H9 (cell line): ENCODE data around the gene SULF2. TPM values are rescaled to one million over a fixed set of nuclear protein-coding genes. Genes with fewer than 3 reads are reported as not detected.

Source experiments
- DNase-seq: peaks from one replicate; pipeline ENCODE4 v3.0.0-alpha.2; 2017
- H2AFZ ChIP-seq: one replicate; pipeline ENCODE4 v1.6.1; 2013; ENCODE audit warnings: mild to moderate bottlenecking, low read length, control low read depth, moderate library complexity
- H2AK5ac ChIP-seq: 2 replicates; pipeline ENCODE4 v1.6.1; 2013; ENCODE audit warnings: low read length, control low read depth, mixed read lengths; ENCODE audit not compliant: insufficient read length
- H2BK120ac ChIP-seq: one replicate; pipeline ENCODE4 v1.6.1; 2013; ENCODE audit warnings: low read depth, mild to moderate bottlenecking, low read length, control low read depth, inconsistent platforms; ENCODE audit not compliant: poor library complexity, severe bottlenecking
- H2BK12ac ChIP-seq: 2 replicates; pipeline ENCODE4 v1.6.1; 2013; ENCODE audit warnings: low read length, control low read depth, mixed read lengths, low read depth; ENCODE audit not compliant: insufficient read length
- H2BK15ac ChIP-seq: 2 replicates; pipeline ENCODE4 v1.6.1; 2013; ENCODE audit warnings: low read depth, low read length, control low read depth
- H2BK20ac ChIP-seq: one replicate; pipeline ENCODE4 v1.6.1; 2013; ENCODE audit warnings: low read depth, mild to moderate bottlenecking, low read length, control low read depth, inconsistent platforms; ENCODE audit not compliant: poor library complexity, severe bottlenecking
- H2BK5ac ChIP-seq: 2 replicates; pipeline ENCODE4 v1.6.1; 2013; ENCODE audit warnings: low read length, control low read depth, mixed read lengths; ENCODE audit not compliant: insufficient read length
- H3K14ac ChIP-seq: 2 replicates; pipeline ENCODE4 v1.6.1; 2013; ENCODE audit warnings: low read length, control low read depth; ENCODE audit not compliant: insufficient read depth
- H3K18ac ChIP-seq: 2 replicates; pipeline ENCODE4 v1.6.1; 2013; ENCODE audit warnings: low read depth, mild to moderate bottlenecking, mixed read lengths, low read length, control low read depth; ENCODE audit not compliant: insufficient read length
- H3K23ac ChIP-seq: 2 replicates; pipeline ENCODE4 v1.6.1; 2013; ENCODE audit warnings: low read length, control low read depth, mixed read lengths, low read depth; ENCODE audit not compliant: insufficient read length
- H3K23me2 ChIP-seq: 2 replicates; pipeline ENCODE4 v1.6.1; 2013; ENCODE audit warnings: low read depth, mild to moderate bottlenecking, mixed read lengths, low read length, control low read depth; ENCODE audit not compliant: insufficient read length, poor library complexity, severe bottlenecking
- H3K27ac ChIP-seq: 2 replicates; pipeline ENCODE4 v1.5.1; 2013; ENCODE audit warnings: low read length, control low read depth, mixed read lengths, low read depth; ENCODE audit not compliant: insufficient read length
- H3K27me3 ChIP-seq: 2 replicates; pipeline ENCODE4 v1.6.1; 2013; ENCODE audit warnings: low read length, control low read depth, inconsistent platforms; ENCODE audit not compliant: insufficient read depth
- H3K4ac ChIP-seq: 2 replicates; pipeline ENCODE4 v1.6.1; 2013; ENCODE audit warnings: low read depth, mild to moderate bottlenecking, control low read depth, inconsistent platforms, low read length, moderate library complexity
- H3K4me1 ChIP-seq: 2 replicates; pipeline ENCODE4 v1.6.1; 2013; ENCODE audit warnings: low read length, control low read depth, inconsistent platforms; ENCODE audit not compliant: insufficient read depth
- H3K4me2 ChIP-seq: 2 replicates; pipeline ENCODE4 v1.6.1; 2013; ENCODE audit warnings: low read length, control low read depth, mixed read lengths; ENCODE audit not compliant: insufficient read length, insufficient read depth
- H3K56ac ChIP-seq: 2 replicates; pipeline ENCODE4 v1.6.1; 2013; ENCODE audit warnings: low read depth, mild to moderate bottlenecking, mixed read lengths, low read length, control low read depth; ENCODE audit not compliant: insufficient read length
- H3K79me1 ChIP-seq: 2 replicates; pipeline ENCODE4 v1.6.1; 2013; ENCODE audit warnings: low read depth, mild to moderate bottlenecking, moderate library complexity, low read length, control low read depth, inconsistent platforms; ENCODE audit not compliant: insufficient read depth, poor library complexity, severe bottlenecking
- H3K79me2 ChIP-seq: 2 replicates; pipeline ENCODE4 v1.6.1; 2013; ENCODE audit warnings: low read length, control low read depth, inconsistent platforms; ENCODE audit not compliant: insufficient read depth
- H3K9ac ChIP-seq: 2 replicates; pipeline ENCODE4 v1.6.1; 2013; ENCODE audit warnings: low read length, control low read depth, mixed read lengths; ENCODE audit not compliant: insufficient read length; ENCODE audit errors: extremely low read depth
- H3K9me3 ChIP-seq: one replicate; pipeline ENCODE4 v1.6.1; 2013; ENCODE audit warnings: low read depth, low read length, inconsistent platforms; ENCODE audit not compliant: control insufficient read depth
- H3T11ph ChIP-seq: one replicate; pipeline ENCODE4 v1.6.1; 2013; ENCODE audit warnings: mild to moderate bottlenecking, low read length, control low read depth, inconsistent platforms
- H4K20me1 ChIP-seq: one replicate; pipeline ENCODE4 v1.6.1; 2013; ENCODE audit not compliant: control insufficient read depth, insufficient read length, insufficient read depth
- H4K5ac ChIP-seq: 2 replicates; pipeline ENCODE4 v1.6.1; 2013; ENCODE audit warnings: low read depth, mild to moderate bottlenecking, mixed read lengths, low read length, control low read depth; ENCODE audit not compliant: insufficient read length
- H4K8ac ChIP-seq: replicated peaks from 2 replicates; pipeline ENCODE4 v1.6.1; 2013; ENCODE audit warnings: low read length, control low read depth, mixed read lengths, low read depth; ENCODE audit not compliant: insufficient read length
- H4K91ac ChIP-seq: 2 replicates; pipeline ENCODE4 v1.6.1; 2013; ENCODE audit warnings: low read depth, mild to moderate bottlenecking, moderate library complexity, mixed read lengths, low read length, control low read depth; ENCODE audit not compliant: insufficient read length
- H3K27ac Mint-ChIP-seq, 3 experiments: 2 replicates in 2 of 3; 3 replicates in 1 of 3; pipeline ENCODE4 v1.8.0; 2020 to 2021; ENCODE audit warnings: mixed read lengths in 3 of 3, mild to moderate bottlenecking in 1 of 3, moderate library complexity in 1 of 3
- H3K27me3 Mint-ChIP-seq: 2 replicates; pipeline ENCODE4 v1.8.0; 2021; ENCODE audit warnings: low read depth, mild to moderate bottlenecking, moderate library complexity, mixed read lengths
- H3K36me3 Mint-ChIP-seq, 3 experiments: 2 replicates in 2 of 3; 3 replicates in 1 of 3; pipeline ENCODE4 v1.8.0; 2020 to 2021; ENCODE audit warnings: low read depth in 3 of 3, mixed read lengths in 3 of 3; ENCODE audit not compliant: insufficient read depth in 1 of 3
- H3K4me1 Mint-ChIP-seq, 2 experiments: 2 replicates each; pipeline ENCODE4 v1.8.0; 2020; ENCODE audit warnings: mixed read lengths in 2 of 2
- H3K4me3 Mint-ChIP-seq, 2 experiments: 2 replicates in 1 of 2; 3 replicates in 1 of 2; pipeline ENCODE4 v1.8.0; 2020 to 2021; ENCODE audit warnings: mild to moderate bottlenecking in 2 of 2, mixed read lengths in 2 of 2, moderate library complexity in 1 of 2
- H3K9me3 Mint-ChIP-seq, 2 experiments: 2 replicates in 1 of 2; 3 replicates in 1 of 2; pipeline ENCODE4 v1.8.0; 2020; ENCODE audit warnings: mild to moderate bottlenecking in 2 of 2, mixed read lengths in 2 of 2, moderate library complexity in 1 of 2
- WGBS: extraction: QIAGEN DNeasy Blood & Tissue Kit; methylation state at CpG from one replicate; pipeline ENCODE4 v1.1.7; 2013; ENCODE audit warnings: missing lambda C conversion rate, low lambda C conversion rate, mixed read lengths; ENCODE audit not compliant: insufficient read length; ENCODE audit errors: extremely low coverage; 5-methylcytosine and 5-hydroxymethylcytosine counted together
- total RNA-seq: library from RNA; stranded (reverse); gene quantifications from 2 replicates; pipeline ENCODE4 v1.2.1, GENCODE V29; 2021
- TF ChIP-seq, protein P1 (sequence below): fragments of 200-600 bp; sonication (generic); conservative IDR thresholded peaks from 3 replicates; pipeline ENCODE4 v1.8.0; 2021; ENCODE audit warnings: antibody characterized with exemption, mild to moderate bottlenecking

Gene SULF2
- total RNA-seq, 1 experiment from 2014 or later, result 31.2 TPM

DNA sequence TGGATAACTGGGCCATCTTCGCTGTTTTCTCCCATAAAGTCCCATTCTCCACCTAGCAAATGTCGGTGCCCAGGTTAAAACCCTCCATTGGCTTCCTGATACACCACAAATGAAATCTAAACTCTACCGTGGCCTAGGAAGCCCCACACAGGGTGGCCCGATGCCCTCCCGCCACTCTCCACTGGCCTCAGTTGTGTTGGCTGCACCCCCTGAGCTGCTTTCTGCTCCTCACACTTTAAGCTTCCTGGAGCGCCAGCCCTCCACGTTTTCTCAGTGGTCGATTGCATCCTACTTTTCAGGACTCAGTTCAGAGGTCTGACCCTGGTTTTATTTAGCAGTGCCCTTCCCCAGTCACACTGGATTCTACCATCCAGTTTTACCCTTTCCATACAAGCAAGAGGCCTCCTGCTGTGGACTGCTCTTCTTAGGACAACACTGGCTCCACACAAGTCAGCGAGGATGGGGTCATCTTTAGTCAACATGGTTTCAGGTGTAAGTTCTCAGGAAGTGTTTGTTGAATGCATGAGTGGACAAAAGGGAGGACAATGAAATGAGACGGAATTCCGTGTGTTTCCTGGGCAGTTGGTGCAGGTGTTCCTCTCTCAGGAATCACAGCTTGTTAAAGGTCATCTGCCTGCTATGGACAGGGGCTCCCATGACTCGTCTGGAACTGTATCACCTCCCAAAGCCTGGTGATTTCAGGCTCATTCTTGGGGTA lies 124.1 kb downstream of the SULF2 start:
- H3K27ac ChIP-seq, result no peak overlapping the region
- H3K56ac ChIP-seq, result no peak overlapping the region
- H3K9me3 Mint-ChIP-seq, result no peaks in the 10 kb centered on the region
- H4K8ac ChIP-seq, result no peak overlapping the region
- WGBS, result no CpG with 5 or more reads among the region's 12 CpGs
- H3K27me3 ChIP-seq, result no peaks in the 10 kb centered on the region
- no peak overlapping the region for H3K23ac ChIP-seq
- H2BK12ac ChIP-seq, result no peak overlapping the region
- H2BK120ac ChIP-seq, result no peak overlapping the region
- H3K4me3 Mint-ChIP-seq, result no peak overlapping the region
- peaks cover 3% of the 10 kb centered on the region; the same call in 1 of the 2 replicates for H3K27me3 Mint-ChIP-seq
- no peaks in the 10 kb centered on the region for H3K4me1 ChIP-seq
- H3K18ac ChIP-seq, result no peak overlapping the region
- no peak overlapping the region for H3K4me2 ChIP-seq
- H2BK15ac ChIP-seq, result no peak overlapping the region
- no peak overlapping the region for H2BK20ac ChIP-seq
- H3K23me2 ChIP-seq, result no peaks in the 10 kb centered on the region
- H3K14ac ChIP-seq, result no peak overlapping the region
- no peak overlapping the region for H3K9ac ChIP-seq
- H3K4ac ChIP-seq, result no peak overlapping the region
- no peak overlapping the region for H4K91ac ChIP-seq
- H4K20me1 ChIP-seq, result no peaks in the 10 kb centered on the region
- TF ChIP-seq, protein P1, sequence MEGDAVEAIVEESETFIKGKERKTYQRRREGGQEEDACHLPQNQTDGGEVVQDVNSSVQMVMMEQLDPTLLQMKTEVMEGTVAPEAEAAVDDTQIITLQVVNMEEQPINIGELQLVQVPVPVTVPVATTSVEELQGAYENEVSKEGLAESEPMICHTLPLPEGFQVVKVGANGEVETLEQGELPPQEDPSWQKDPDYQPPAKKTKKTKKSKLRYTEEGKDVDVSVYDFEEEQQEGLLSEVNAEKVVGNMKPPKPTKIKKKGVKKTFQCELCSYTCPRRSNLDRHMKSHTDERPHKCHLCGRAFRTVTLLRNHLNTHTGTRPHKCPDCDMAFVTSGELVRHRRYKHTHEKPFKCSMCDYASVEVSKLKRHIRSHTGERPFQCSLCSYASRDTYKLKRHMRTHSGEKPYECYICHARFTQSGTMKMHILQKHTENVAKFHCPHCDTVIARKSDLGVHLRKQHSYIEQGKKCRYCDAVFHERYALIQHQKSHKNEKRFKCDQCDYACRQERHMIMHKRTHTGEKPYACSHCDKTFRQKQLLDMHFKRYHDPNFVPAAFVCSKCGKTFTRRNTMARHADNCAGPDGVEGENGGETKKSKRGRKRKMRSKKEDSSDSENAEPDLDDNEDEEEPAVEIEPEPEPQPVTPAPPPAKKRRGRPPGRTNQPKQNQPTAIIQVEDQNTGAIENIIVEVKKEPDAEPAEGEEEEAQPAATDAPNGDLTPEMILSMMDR, result no peak
- H3K79me2 ChIP-seq, result no peaks in the 10 kb centered on the region
- H3T11ph ChIP-seq, result no peak overlapping the region
- DNase-seq, result no peak
- H3K4me1 Mint-ChIP-seq, result peaks cover 17 to 20% of the 10 kb centered on the region in 2 experiments
- H2AK5ac ChIP-seq, result no peak overlapping the region
- no peak overlapping the region for H4K5ac ChIP-seq
- no peaks in the 10 kb centered on the region for H3K9me3 ChIP-seq
- H3K36me3 Mint-ChIP-seq, result peaks cover 0 to 25% (median 19%) of the 10 kb centered on the region in 3 experiments; a peak in 5 of 7 replicates
- no peak overlapping the region for H2BK5ac ChIP-seq
- no peaks in the 10 kb centered on the region for H3K79me1 ChIP-seq
- peak overlapping the region; percentile 18 to 70 (median 34); a peak in 2 of 7 replicates for H3K27ac Mint-ChIP-seq
- H2AFZ ChIP-seq, result no peak overlapping the region
